AG09319 (cell line): ENCODE results near the gene HPS4.

Experiments used
- DNase-seq: peaks from one replicate; pipeline ENCODE4 v3.0.0-alpha.2; 2010; ENCODE audit warnings: low read depth; ENCODE audit errors: extremely low read depth
- TF ChIP-seq, protein P1 (sequence below): IDR thresholded peaks from 2 replicates; pipeline ENCODE4 v1.5.1; 2011; ENCODE audit warnings: low read depth, mild to moderate bottlenecking, inconsistent platforms, low read length, moderate library complexity

Gene HPS4

DNA sequence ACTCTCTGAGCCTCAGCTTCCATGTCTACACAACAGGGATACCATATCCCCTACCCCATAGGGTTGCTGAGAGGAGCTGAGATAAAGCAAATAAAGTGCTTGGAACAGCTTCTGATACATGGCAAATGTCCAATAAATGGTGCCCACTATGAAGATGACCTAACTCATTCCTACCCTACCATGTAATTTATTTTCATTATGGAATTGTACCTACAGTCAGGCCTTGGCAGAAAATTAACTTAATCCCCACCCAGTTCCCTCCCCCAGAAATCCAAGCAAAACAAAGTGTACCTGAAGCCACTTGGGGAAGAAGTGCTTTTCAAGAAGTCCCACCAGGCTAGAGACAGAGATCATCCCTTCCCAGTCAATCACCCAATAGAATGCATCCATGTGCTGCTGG, 10.9 kb upstream of the HPS4 start:
- DNase-seq: no peak
- TF ChIP-seq, protein P1, sequence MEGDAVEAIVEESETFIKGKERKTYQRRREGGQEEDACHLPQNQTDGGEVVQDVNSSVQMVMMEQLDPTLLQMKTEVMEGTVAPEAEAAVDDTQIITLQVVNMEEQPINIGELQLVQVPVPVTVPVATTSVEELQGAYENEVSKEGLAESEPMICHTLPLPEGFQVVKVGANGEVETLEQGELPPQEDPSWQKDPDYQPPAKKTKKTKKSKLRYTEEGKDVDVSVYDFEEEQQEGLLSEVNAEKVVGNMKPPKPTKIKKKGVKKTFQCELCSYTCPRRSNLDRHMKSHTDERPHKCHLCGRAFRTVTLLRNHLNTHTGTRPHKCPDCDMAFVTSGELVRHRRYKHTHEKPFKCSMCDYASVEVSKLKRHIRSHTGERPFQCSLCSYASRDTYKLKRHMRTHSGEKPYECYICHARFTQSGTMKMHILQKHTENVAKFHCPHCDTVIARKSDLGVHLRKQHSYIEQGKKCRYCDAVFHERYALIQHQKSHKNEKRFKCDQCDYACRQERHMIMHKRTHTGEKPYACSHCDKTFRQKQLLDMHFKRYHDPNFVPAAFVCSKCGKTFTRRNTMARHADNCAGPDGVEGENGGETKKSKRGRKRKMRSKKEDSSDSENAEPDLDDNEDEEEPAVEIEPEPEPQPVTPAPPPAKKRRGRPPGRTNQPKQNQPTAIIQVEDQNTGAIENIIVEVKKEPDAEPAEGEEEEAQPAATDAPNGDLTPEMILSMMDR: no peak

DNA sequence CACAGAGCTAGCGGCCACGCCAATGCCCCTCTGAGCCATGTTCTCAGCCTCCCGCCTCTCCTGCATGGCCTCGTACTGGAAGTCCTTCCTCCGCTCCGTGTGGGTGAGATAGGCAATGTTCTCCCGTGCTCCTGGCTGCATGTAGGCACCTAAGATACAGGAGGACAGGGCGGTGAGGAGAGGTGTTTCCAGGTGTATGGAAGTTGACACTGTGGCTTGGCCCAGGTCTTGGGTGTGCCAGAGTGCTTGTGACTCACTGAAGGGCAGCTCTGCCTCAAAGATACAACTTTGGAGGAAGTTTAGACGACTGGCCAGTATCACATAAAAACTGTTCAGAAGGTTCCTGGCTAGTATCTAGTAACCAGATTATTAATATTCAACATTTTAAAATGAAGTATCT, 8.6 kb upstream of the HPS4 start:
- DNase-seq: no peak
- TF ChIP-seq, protein P1: no peak

DNA sequence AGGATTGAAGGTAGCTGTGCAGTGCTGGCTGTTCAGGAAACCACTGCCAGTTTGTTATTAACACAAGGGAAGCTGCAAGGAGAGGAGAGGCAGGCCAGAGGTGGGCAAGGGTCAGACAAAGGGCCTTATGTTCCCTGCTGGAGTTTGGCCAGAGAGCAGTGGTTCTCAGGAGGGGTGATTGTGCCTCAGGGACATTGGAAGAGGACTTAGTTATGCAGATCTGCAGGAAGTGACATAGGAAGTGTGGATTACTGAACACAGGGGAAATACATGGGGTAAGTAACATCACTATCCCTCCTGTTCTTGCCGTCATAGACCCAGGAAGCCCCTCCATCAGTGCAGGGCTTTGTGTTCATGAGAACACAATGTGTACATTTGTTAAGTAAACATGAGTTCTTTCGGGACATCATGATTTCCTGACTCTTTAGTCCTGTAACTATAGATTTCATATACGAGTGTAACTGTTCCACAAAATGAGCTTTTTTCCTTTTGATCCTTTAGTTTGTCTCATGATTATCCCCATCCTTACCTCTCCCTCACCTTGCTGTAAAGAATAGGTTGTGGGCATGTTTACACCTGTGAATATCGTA, 6.0 kb upstream of the HPS4 start:
- no peak for DNase-seq
- TF ChIP-seq, protein P1: no peak

DNA sequence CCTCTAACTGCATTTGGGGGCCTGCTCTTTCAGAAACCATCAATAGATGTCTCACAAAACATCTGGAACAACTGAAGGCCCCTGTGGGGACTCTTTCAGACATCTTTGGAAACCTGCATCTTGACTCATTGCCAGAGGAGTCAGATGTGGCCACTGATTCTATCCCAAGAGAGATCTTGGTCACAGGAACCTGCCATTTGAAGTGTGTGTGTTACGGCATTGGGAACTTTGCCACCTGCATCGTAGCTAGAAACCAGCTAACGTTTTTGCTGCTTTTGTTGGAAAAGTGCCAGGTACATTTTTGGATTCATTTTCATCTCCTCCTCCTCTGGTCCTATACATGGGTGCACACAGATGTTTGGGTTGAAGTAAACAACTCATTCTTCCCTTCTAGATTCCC, 4.4 kb upstream of the HPS4 start:
- DNase-seq: no peak
- TF ChIP-seq, protein P1: no peak

GRCh38 chr22:26486394-26486793, 2.8 kb upstream of the HPS4 start:
- TF ChIP-seq, protein P1: no peak
- no peak for DNase-seq

GRCh38 chr22:26485806-26486390, 2.3 kb upstream of the HPS4 start:
- DNase-seq: no peak
- TF ChIP-seq, protein P1: no peak

GRCh38 chr22:26485013-26485412, 1.4 kb upstream of the HPS4 start:
- TF ChIP-seq, protein P1: no peak
- DNase-seq: no peak
